HG02973 (cell line): Measurements from ENCODE around the gene GTF2I.
"Not testable (repeated sequence)": the region's sequence is repeated elsewhere in the genome, so short reads cannot be mapped to it uniquely, and the experiment has no call there.

ENCODE experiments used
- ATAC-seq: cut with Tn5 transposase; IDR thresholded peaks from one replicate; pipeline ENCODE4 v1.9.1; 2021; ENCODE audit warnings: moderate library complexity; ENCODE audit not compliant: unreplicated experiment

Gene GTF2I

DNA sequence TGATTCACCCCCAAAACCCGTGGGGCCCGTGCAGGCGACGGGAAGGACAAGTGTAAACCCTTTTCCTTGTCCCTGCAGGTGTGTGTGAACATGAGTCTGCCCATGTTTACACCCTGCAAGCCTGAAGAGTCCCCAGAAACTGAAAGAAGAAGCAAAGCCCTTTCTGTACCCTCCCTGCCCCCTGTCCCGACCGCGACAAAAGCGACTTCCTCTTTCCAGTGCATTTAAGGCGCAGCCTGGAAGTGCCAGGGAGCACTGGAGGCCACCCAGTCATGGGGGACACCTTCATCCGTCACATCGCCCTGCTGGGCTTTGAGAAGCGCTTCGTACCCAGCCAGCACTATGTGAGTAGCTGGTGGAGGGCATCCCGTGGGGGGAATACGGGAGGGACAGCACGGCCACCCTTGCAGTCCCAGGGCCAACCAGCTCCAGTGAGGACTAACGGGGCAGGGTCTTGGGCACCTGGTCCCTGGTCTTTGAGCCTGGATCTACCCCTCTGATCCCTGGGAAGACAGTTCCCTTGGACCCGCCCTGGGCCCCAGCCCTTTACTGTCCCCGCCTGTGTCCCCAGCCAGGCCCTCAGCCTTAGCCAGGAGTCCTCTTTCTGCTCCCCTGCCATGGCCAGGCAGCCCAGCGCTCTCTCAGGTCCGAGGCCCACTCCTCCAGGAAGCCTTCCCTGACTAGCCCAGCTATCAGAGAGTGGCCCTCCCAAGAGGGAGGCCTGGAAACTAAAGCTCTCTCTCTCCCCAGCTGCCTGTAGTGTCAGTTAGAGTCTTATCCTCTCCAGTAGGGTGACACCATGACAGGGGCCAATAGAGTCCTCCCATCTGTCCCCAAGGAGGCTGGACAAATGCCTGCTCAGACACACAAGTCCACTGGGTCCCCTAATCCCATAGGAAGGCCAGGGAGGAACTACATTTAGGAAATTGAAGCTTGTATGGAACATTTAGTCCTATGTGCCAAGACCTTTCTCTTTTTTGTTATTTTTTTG lies 116.5 kb downstream of the GTF2I start, which contains the start of gene NCF1:
TSS of gene NCF1 (plus strand) at position 252 of the 991 bp plus-strand sequence. CDS start at position 273, 21 bp downstream.
- ATAC-seq, result peak; percentile 67

DNA sequence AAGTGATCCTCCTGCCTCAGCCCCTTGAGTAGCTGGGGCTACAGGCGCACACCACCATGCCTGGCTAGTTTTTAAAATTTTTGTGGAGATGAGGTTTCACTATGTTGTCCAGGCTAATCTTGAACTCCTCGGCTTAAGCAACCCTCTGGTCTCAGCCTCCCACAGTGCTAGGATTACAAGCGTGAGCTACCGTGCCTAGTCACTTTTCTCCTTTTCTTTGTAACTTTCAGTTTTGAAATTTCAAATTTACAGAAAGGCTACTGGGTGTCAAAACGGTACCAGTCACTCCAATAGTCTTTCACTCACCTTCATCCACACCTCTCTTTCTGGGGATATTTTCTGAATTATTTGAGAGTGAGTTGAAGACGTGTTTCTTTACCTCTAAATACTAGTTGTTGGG lies 117.6 kb downstream of the GTF2I start:
- ATAC-seq, result peak; percentile 40

DNA sequence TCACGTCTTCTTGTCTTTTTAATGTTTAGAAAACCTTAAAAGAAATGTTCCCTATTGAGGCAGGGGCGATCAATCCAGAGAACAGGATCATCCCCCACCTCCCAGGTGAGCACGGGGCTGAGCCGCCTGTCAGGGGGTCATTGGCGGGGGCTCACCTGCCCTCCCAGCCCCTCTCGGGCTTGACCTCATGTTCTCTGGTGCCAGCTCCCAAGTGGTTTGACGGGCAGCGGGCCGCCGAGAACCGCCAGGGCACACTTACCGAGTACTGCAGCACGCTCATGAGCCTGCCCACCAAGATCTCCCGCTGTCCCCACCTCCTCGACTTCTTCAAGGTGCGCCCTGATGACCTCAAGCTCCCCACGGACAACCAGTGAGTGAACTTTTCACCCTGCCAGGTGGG lies 121.5 kb downstream of the GTF2I start:
- not testable (repeated sequence) for ATAC-seq

DNA sequence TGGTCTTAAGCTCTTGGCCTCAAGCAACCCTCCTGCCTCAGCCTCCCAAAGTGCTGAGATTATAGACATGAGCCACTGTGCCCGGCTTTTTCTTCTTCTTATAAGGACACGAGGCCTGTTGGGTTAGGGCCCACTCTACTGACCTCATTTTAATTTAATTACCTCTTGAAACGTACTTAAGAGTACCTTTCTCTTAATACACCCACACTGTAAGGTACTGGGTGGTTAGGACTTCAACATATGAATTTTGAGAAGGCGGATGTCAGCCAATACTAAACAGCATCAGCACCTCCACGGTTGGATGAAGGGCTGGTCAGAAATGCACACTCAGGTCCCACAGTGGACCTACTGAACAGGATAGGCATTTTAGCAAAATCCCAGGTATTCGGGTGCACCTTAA lies 124.2 kb downstream of the GTF2I start:
- ATAC-seq, result not testable (repeated sequence)

DNA sequence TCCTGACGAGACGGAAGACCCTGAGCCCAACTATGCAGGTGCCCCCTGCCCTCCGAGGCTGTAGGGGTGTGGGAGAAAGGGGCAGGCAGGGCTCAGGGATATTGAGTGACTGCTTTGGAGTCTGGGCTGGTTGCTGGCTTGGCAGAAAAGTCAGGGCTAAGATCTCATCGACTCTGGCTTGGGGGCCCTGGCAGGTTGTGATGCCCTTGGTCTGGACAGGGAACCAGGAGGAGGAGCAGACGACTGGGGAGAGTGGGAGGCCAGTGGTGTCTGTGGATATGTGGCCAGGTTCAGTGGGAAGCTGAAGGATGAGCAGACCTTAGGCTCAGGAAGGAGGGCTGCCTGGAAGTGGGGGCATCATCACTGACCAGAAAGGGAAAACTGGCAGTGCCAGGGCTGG lies 126.1 kb downstream of the GTF2I start:
- not testable (repeated sequence) for ATAC-seq

DNA sequence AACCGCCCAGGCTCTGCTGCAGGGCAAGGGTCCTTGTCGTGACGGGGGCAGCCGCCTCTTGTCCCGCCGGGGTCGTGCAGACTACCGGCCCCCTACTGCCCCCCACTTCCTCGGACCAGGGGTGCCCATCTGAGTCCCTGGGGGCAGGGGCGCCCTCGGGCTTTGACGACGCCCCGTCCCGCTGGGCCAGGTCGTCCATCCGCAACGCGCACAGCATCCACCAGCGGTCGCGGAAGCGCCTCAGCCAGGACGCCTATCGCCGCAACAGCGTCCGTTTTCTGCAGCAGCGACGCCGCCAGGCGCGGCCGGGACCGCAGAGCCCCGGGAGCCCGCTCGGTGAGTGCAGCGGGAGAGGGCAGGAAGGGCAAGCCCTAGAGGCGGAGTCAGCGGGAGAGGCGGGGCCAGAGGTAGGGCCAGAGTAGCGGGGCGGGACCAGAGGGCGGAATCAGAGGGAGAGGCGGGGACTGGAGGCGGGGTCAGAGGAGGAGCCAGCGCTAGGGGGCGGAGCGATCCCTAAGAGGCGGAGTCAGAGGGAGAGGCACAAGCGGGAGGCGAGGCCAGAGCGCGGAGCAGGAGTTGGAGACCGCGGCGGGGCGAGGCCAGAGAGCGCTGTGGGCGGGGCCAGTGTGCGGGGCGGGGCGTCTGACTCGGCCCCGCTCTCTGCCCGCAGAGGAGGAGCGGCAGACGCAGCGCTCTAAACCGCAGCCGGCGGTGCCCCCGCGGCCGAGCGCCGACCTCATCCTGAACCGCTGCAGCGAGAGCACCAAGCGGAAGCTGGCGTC lies 131.0 kb downstream of the GTF2I start:
- peak; percentile 82 for ATAC-seq

DNA sequence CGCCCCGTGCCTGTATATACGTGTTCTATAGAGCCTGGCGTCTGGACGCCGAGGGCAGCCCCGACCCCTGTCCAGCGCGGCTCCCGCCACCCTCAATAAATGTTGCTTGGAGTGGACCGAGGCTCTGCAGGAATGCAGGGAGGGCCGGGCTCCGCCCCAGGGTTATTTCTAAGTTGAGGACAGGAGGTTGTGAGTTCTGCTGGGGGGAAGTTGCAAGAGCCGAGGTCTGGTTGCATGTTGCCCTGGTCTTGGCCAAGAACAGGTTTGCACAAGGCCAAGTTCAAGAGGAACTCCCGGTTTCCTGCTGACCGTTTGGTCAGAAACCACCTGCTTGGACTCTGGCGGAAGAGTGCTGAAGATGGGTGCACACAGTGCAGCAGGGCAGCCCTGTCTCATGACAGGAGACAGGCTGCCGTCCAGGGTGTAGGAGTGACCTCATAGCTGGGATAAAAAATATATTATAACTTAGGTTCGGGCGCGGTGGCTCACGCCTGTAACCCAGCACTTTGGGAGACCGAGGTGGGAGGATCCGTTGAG lies 131.8 kb downstream of the GTF2I start:
- ATAC-seq, result not testable (repeated sequence)

DNA sequence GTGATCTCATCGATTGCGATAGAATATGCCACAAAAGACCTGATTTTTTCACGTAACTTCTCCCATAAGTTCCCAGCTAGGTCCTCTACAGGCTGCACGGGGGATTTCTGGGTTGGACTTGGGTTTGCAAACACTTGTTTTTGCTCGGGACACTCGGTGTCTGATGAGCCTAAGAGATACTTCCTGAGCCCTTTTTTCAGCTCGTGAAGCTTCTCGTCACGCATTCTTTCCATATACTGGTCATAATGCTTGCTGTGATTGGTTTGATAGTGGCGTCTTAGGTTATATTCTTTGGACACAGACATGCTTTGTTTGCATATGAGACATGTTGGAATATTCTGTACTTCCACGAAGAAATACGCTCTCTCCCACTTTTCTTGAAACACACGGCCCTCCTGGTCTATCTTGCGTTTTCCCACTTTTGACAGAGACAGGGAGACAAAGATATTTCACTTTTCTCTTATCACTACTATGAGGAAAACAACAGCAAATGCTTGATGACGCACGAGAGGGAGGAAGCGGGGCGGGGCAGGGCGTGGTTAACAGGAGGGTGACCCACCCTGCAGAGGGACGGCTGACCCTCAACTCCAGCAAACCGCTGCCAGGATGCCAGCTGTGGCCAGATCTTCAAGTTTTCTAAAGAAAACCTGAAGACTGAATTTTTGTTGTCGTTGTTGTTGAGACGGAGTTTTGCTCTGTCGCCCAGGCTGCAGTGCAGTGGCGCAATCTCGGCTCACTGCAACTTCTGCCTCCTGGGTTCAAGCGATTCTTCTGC lies 140.5 kb downstream of the GTF2I start:
- ATAC-seq, result not testable (repeated sequence)

DNA sequence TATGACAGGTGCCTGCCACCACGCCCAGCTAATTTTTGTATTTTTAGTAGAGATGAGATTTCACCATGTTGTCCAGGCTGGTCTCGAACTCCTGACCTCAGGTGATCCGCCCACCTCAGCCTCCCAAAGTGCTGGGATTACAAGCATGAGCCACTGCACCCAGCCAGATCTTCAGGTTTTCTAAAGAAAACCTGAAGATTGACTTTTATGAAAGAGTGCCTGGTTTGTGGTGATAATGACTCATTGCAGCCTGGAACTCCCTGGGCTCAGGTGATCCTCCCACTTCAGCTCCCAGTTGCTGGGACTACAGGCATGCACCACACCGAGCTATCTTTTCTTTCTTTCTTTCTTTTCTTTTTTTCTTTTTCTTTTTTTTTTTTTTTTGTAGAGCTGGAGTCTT lies 141.1 kb downstream of the GTF2I start:
- ATAC-seq, result not testable (repeated sequence)
